UCSD-AML1 (cell line): ENCODE data around the gene PTK7.

Source experiments
- DNase-seq: peaks from one replicate; lab custom pipeline; 2025; ENCODE audit not compliant: unreplicated experiment; lab: John Stamatoyannopoulos, UW

The PTK7 gene

GRCh38 chr6:43175676-43176422, 99.7 kb downstream of the PTK7 start:
- no peak for DNase-seq

- DNase-seq = no peak
Observed at GRCh38 chr6:43176423-43176786, 100.3 kb downstream of the PTK7 start.

GRCh38 chr6:43178150-43178549, 102.0 kb downstream of the PTK7 start:
- no peak for DNase-seq

GRCh38 chr6:43178951-43179830, 103.1 kb downstream of the PTK7 start:
- DNase-seq = no peak

GRCh38 chr6:43180058-43180457, 103.9 kb downstream of the PTK7 start:
- no peak for DNase-seq

GRCh38 chr6:43180985-43181384, 104.9 kb downstream of the PTK7 start:
- no peak for DNase-seq

GRCh38 chr6:43181621-43181941, 105.5 kb downstream of the PTK7 start:
- no peak for DNase-seq

- DNase-seq = peak; percentile 85
Observed at GRCh38 chr6:43181942-43182860, 106.1 kb downstream of the PTK7 start, which contains the start of gene CUL9. TSS of gene CUL9 (plus strand) at chr6:43182196. CDS start at chr6:43184311, 2,115 bp downstream.

- no peak for DNase-seq
Observed at GRCh38 chr6:43183441-43183840, 107.3 kb downstream of the PTK7 start.

GRCh38 chr6:43184268-43184985, 108.3 kb downstream of the PTK7 start:
- no peak for DNase-seq

GRCh38 chr6:43185391-43185985, 109.4 kb downstream of the PTK7 start:
- no peak for DNase-seq

- no peak for DNase-seq
Observed at GRCh38 chr6:43186019-43186418, 109.9 kb downstream of the PTK7 start.

GRCh38 chr6:43186706-43187105, 110.6 kb downstream of the PTK7 start:
- no peak for DNase-seq

- DNase-seq = no peak
Observed at GRCh38 chr6:43187821-43188220, 111.7 kb downstream of the PTK7 start.

- DNase-seq = no peak
Observed at GRCh38 chr6:43188426-43188825, 112.3 kb downstream of the PTK7 start.

- DNase-seq = no peak
Observed at GRCh38 chr6:43189776-43190304, 113.7 kb downstream of the PTK7 start.

GRCh38 chr6:43192911-43193310, 116.8 kb downstream of the PTK7 start:
- no peak for DNase-seq

- DNase-seq = no peak
Observed at GRCh38 chr6:43193929-43194328, 117.8 kb downstream of the PTK7 start.

GRCh38 chr6:43196337-43196736, 120.2 kb downstream of the PTK7 start:
- no peak for DNase-seq

GRCh38 chr6:43199912-43200311, 123.8 kb downstream of the PTK7 start:
- no peak for DNase-seq
